Trophoblast cell (in vitro differentiated cells and primary cell): ENCODE data around the gene MSANTD3.

Experiments used
- DNase-seq, 2 donors: peaks; one replicate each; pipeline ENCODE4 v3.0.0-alpha.2; 2016
- H2AFZ ChIP-seq: 2 replicates; pipeline ENCODE4 v1.6.1; 2013; ENCODE audit warnings: low read length, moderate library complexity, mild to moderate bottlenecking; ENCODE audit not compliant: insufficient read depth, poor library complexity
- H2AK5ac ChIP-seq: 2 replicates; pipeline ENCODE4 v1.6.1; 2013; ENCODE audit warnings: mild to moderate bottlenecking, low read length
- H2BK120ac ChIP-seq: 2 replicates; pipeline ENCODE4 v1.6.1; 2013; ENCODE audit warnings: low read length, mild to moderate bottlenecking, moderate library complexity; ENCODE audit not compliant: insufficient read depth, poor library complexity
- H2BK12ac ChIP-seq: 2 replicates; pipeline ENCODE4 v1.6.1; 2013; ENCODE audit warnings: mild to moderate bottlenecking, low read length, moderate library complexity
- H2BK5ac ChIP-seq: 2 replicates; pipeline ENCODE4 v1.6.1; 2013; ENCODE audit warnings: low read length, low read depth, moderate library complexity, mild to moderate bottlenecking; ENCODE audit not compliant: poor library complexity
- H3K14ac ChIP-seq: 2 replicates; pipeline ENCODE4 v1.6.1; 2013; ENCODE audit warnings: mild to moderate bottlenecking, low read length
- H3K18ac ChIP-seq: 2 replicates; pipeline ENCODE4 v1.6.1; 2013; ENCODE audit warnings: mild to moderate bottlenecking, low read length
- H3K23ac ChIP-seq: 2 replicates; pipeline ENCODE4 v1.6.1; 2013; ENCODE audit warnings: low read length
- H3K27ac ChIP-seq: 2 replicates; pipeline ENCODE4 v1.5.1; 2013; ENCODE audit warnings: low read depth, mild to moderate bottlenecking, inconsistent platforms, low read length, moderate library complexity
- H3K27me3 ChIP-seq: 2 replicates; pipeline ENCODE4 v1.6.1; 2013; ENCODE audit warnings: inconsistent platforms, mild to moderate bottlenecking, low read length, moderate library complexity; ENCODE audit not compliant: insufficient read depth
- H3K36me3 ChIP-seq, 2 experiments: 1 replicate in 1 of 2; 2 replicates in 1 of 2; pipeline ENCODE4 v1.6.1; 2013; ENCODE audit warnings: low read length in 2 of 2, mild to moderate bottlenecking in 2 of 2, moderate library complexity in 1 of 2; ENCODE audit not compliant: insufficient read depth in 2 of 2, control insufficient read depth in 1 of 2
- H3K4ac ChIP-seq: 2 replicates; pipeline ENCODE4 v1.6.1; 2013; ENCODE audit warnings: low read depth, mild to moderate bottlenecking, low read length, moderate library complexity
- H3K4me1 ChIP-seq, 2 experiments: 1 replicate in 1 of 2; 2 replicates in 1 of 2; pipeline ENCODE4 v1.6.1; 2013; ENCODE audit warnings: low read length in 2 of 2, mild to moderate bottlenecking in 2 of 2, moderate library complexity in 1 of 2; ENCODE audit not compliant: insufficient read depth in 2 of 2, control insufficient read depth in 1 of 2
- H3K4me2 ChIP-seq: 2 replicates; pipeline ENCODE4 v1.6.1; 2013; ENCODE audit warnings: inconsistent platforms, mild to moderate bottlenecking, low read length, moderate library complexity
- H3K4me3 ChIP-seq: 2 replicates; pipeline ENCODE4 v1.5.1; 2013; ENCODE audit warnings: mild to moderate bottlenecking, low read depth, low read length, inconsistent platforms
- H3K79me1 ChIP-seq: one replicate; pipeline ENCODE4 v1.6.1; 2013; ENCODE audit warnings: low read length
- H3K79me2 ChIP-seq: 2 replicates; pipeline ENCODE4 v1.6.1; 2013; ENCODE audit warnings: low read length, mild to moderate bottlenecking; ENCODE audit not compliant: control insufficient read depth, insufficient read depth, poor library complexity
- H3K9ac ChIP-seq: 2 replicates; pipeline ENCODE4 v1.6.1; 2013; ENCODE audit warnings: mild to moderate bottlenecking, low read length
- H3K9me3 ChIP-seq: 2 replicates; pipeline ENCODE4 v1.6.1; 2013; ENCODE audit warnings: low read depth, mild to moderate bottlenecking, control low read depth, inconsistent platforms, low read length; ENCODE audit not compliant: insufficient read depth
- H4K12ac ChIP-seq: 2 replicates; pipeline ENCODE4 v1.6.1; 2013; ENCODE audit warnings: low read depth, mild to moderate bottlenecking, low read length, moderate library complexity
- H4K8ac ChIP-seq: 2 replicates; pipeline ENCODE4 v1.6.1; 2013; ENCODE audit warnings: low read depth, mild to moderate bottlenecking, low read length, moderate library complexity
- H4K91ac ChIP-seq: one replicate; pipeline ENCODE4 v1.6.1; 2013; ENCODE audit warnings: low read depth, mild to moderate bottlenecking, low read length, moderate library complexity
- WGBS: extraction: QIAGEN DNeasy Blood & Tissue Kit; methylation state at CpG from one replicate; pipeline ENCODE4 v1.1.7; 2013; ENCODE audit warnings: missing lambda C conversion rate; ENCODE audit not compliant: insufficient read length, insufficient coverage; ENCODE audit errors: extremely low coverage; 5-methylcytosine and 5-hydroxymethylcytosine counted together

Gene MSANTD3

GRCh38 chr9:100425758-100426157, 1.2 kb upstream of the MSANTD3 start:
- WGBS = no CpG with 5 or more reads among the region's 1 CpG
- H3K18ac ChIP-seq = no peak overlapping the region
- peaks cover 15% of the 10 kb centered on the region for H3K79me2 ChIP-seq
- H3K27ac ChIP-seq = peak overlapping the region; percentile 36
- H3K14ac ChIP-seq = no peak overlapping the region
- H3K9ac ChIP-seq = no peak overlapping the region
- H3K4ac ChIP-seq = no peak overlapping the region
- H4K12ac ChIP-seq = no peak overlapping the region
- H2BK5ac ChIP-seq = no peak overlapping the region
- peaks cover 4 to 19% of the 10 kb centered on the region in 2 experiments for H3K4me1 ChIP-seq
- H2BK12ac ChIP-seq = no peak overlapping the region
- H2AK5ac ChIP-seq = no peak overlapping the region
- H3K79me1 ChIP-seq = peaks cover 18% of the 10 kb centered on the region
- no peak overlapping the region for H2BK120ac ChIP-seq
- no peak overlapping the region for H4K8ac ChIP-seq
- no peak overlapping the region for H3K23ac ChIP-seq
- H3K4me2 ChIP-seq = no peak overlapping the region
- H4K91ac ChIP-seq = no peak overlapping the region
- H3K36me3 ChIP-seq = no peaks in the 10 kb centered on the region
- peak in 1 of 2 donors; percentile 22 for DNase-seq
- H3K4me3 ChIP-seq = no peak overlapping the region
- H3K27me3 ChIP-seq = no peaks in the 10 kb centered on the region
- no peaks in the 10 kb centered on the region for H3K9me3 ChIP-seq
- H2AFZ ChIP-seq = no peak overlapping the region

GRCh38 chr9:100426189-100426529, 784 bp upstream of the MSANTD3 start:
- no peak overlapping the region for H3K9ac ChIP-seq
- no peak overlapping the region for H3K4ac ChIP-seq
- H3K4me2 ChIP-seq = peak overlapping the region; percentile 79
- no peak overlapping the region for H2BK5ac ChIP-seq
- no peaks in the 10 kb centered on the region for H3K36me3 ChIP-seq
- H3K27me3 ChIP-seq = no peaks in the 10 kb centered on the region
- peaks cover 18% of the 10 kb centered on the region for H3K79me1 ChIP-seq
- WGBS = no CpG with 5 or more reads among the region's 7 CpGs
- no peak overlapping the region for H3K4me3 ChIP-seq
- H3K18ac ChIP-seq = no peak overlapping the region
- H2AFZ ChIP-seq = peak overlapping the region; percentile 93
- peaks cover 15% of the 10 kb centered on the region for H3K79me2 ChIP-seq
- no peaks in the 10 kb centered on the region for H3K9me3 ChIP-seq
- H2BK12ac ChIP-seq = no peak overlapping the region
- no peak overlapping the region for H2BK120ac ChIP-seq
- peaks cover 4 to 19% of the 10 kb centered on the region in 2 experiments for H3K4me1 ChIP-seq
- H3K14ac ChIP-seq = no peak overlapping the region
- H2AK5ac ChIP-seq = no peak overlapping the region
- H4K91ac ChIP-seq = no peak overlapping the region
- DNase-seq = no peak
- H3K27ac ChIP-seq = peak overlapping the region; percentile 99
- no peak overlapping the region for H3K23ac ChIP-seq
- no peak overlapping the region for H4K12ac ChIP-seq
- no peak overlapping the region for H4K8ac ChIP-seq

DNA sequence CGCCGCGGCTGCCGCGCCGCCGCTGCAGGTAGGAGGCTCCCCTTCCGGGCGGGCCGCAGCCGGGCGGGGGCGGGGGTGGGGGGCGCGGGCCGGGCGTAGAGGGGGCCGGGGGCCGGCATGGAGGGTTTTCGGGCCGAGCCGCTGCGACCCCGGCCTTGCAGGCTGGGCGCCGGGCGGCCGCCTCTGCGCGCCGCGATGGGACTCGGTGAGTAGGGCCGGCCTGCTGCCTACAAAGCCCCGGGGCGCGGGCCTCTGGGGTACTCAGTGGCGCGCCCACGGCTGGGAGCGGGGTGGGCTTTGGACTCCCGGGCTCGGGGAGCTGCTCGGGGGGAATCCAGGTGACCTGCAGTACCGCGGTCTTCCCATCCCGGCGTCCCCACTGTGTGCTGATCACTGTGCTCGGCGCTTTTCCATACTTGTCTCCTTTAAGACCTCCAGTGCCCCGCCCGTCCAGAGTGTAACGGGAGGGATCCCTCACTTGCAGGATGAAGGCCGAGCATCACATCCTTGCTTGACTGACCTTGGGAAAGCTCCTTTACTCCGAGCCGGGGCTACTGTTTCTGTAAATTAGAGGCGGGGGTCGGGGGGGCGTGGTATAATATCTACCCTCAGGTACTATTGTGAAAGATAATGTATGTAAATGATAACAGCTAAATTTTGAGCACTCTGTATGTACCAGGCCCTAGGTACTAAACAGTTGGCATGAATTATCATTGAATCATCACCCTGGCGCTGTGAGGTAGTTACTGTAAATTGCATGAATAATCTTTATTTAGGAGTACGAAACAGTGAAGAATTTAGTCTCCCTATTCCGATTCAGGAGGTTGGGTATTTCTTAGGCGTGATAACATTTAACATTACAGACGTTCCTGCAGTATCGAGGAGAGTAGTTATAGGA, 672 bp downstream of the MSANTD3 start:
- peaks cover 26% of the 10 kb centered on the region for H3K79me1 ChIP-seq
- H4K91ac ChIP-seq = peak overlapping the region; percentile 76
- peak overlapping the region; percentile 75 for H3K4me3 ChIP-seq
- no peaks in the 10 kb centered on the region for H3K27me3 ChIP-seq
- no peak overlapping the region for H2BK12ac ChIP-seq
- peak overlapping the region; percentile 19 for H3K18ac ChIP-seq
- H3K9ac ChIP-seq = peak overlapping the region; percentile 83
- peak overlapping the region; percentile 96 for H2BK5ac ChIP-seq
- peak overlapping the region; percentile 8 for H3K4ac ChIP-seq
- peak overlapping the region; percentile 55 for H3K4me2 ChIP-seq
- peak overlapping the region; percentile 37 for H2BK120ac ChIP-seq
- H2AK5ac ChIP-seq = no peak overlapping the region
- peaks cover 4 to 25% of the 10 kb centered on the region in 2 experiments for H3K4me1 ChIP-seq
- H3K9me3 ChIP-seq = no peaks in the 10 kb centered on the region
- peak; percentile 37 to 52 for DNase-seq
- H4K8ac ChIP-seq = peak overlapping the region; percentile 87
- H3K23ac ChIP-seq = no peak overlapping the region
- peaks cover 15% of the 10 kb centered on the region for H3K79me2 ChIP-seq
- WGBS = no CpG with 5 or more reads among the region's 65 CpGs
- H3K27ac ChIP-seq = peak overlapping the region; percentile 99
- H3K14ac ChIP-seq = peak overlapping the region; percentile 36
- no peaks in the 10 kb centered on the region for H3K36me3 ChIP-seq
- peak overlapping the region; percentile 13 for H4K12ac ChIP-seq
- H2AFZ ChIP-seq = peak overlapping the region; percentile 12

DNA sequence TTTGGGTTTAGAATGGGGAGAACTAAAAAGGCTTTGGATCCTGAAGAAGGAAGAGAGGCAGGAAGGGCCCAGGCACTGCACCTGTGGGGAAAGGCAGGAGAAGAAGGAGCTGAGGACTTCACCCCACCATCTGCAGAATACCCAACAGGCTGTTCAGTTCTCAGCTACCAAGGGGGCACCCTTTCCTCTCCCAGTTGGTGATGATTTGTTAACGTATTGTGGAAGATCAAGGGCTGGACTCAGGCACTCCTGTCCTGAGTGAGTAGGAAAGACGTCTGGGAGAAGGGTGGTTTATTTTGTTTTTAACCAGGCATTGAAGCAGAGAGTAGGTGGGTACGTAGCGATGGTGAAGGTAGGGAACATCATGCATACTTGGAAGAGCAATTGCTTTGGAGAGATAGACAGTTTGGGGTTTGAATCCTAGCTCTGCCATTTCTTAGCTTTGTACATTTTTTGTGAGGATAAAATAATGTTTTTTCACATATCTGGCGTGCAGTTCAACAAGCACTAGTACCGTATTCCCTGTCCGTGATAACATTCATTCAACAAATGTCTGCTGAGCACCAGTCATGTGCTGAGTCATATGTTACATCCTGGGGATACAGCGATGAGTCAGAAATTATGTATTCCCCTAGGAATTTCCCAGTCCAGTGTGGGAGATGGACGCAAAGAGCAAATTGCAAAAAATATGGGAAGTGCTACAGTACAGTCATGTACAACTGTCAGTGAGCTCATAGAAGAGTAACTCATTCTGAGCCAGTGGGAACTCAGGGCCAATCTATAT, 2.1 kb downstream of the MSANTD3 start:
- Histone ChIP-seq H2AFZ (no peak overlapping the region), H3K9me3 (no peaks in the 10 kb centered on the region), H3K27me3 (no peaks in the 10 kb centered on the region), H3K4me1 (peaks cover 4 to 29% of the 10 kb centered on the region in 2 experiments), H2AK5ac (no peak overlapping the region), H3K27ac (peak overlapping the region; percentile 67), H3K36me3 (peaks cover 0 to 2% of the 10 kb centered on the region in 2 experiments), H3K9ac (no peak overlapping the region), H3K14ac (peak overlapping the region; percentile 21), H4K91ac (peak overlapping the region; percentile 74), H3K4me2 (peak overlapping the region; percentile 40), H3K4me3 (no peak overlapping the region), H4K8ac (no peak overlapping the region), H3K18ac (peak overlapping the region; percentile 31), H2BK12ac (peak overlapping the region; percentile 62), H4K12ac (no peak overlapping the region), H3K4ac (peak overlapping the region; percentile 46), H3K79me1 (peaks cover 26% of the 10 kb centered on the region), H2BK120ac (peak overlapping the region; percentile 12), H3K79me2 (peaks cover 15% of the 10 kb centered on the region), H2BK5ac (peak overlapping the region; percentile 38), H3K23ac (no peak overlapping the region)
- WGBS = no CpG with 5 or more reads among the region's 9 CpGs
- peak; percentile 76 to 94 for DNase-seq
